Activated T-cell treated with anti-CD3 and anti-CD28 coated beads for 48 hours (primary cell): Measurements from ENCODE around the gene NXPE4.

Experiments
- DNase-seq: peaks from one replicate; pipeline ENCODE4 v3.0.0-alpha.2; 2020; ENCODE audit warnings: low read depth

NXPE4 gene

GRCh38 chr11:114559425-114560310 lies 35.9 kb downstream of the NXPE4 start, which contains the start of gene NXPE1:
TSS of gene NXPE1 (minus strand) at chr11:114559881. CDS start at chr11:114551201, 8,680 bp downstream.
- DNase-seq: no peak

- DNase-seq: no peak
These were observed 39.5 kb downstream of the NXPE4 start for GRCh38 chr11:114556135-114556534.

GRCh38 chr11:114553642-114554041 lies 41.9 kb downstream of the NXPE4 start:
- no peak for DNase-seq

GRCh38 chr11:114551060-114551459 lies 44.5 kb downstream of the NXPE4 start:
- no peak for DNase-seq

GRCh38 chr11:114525682-114526081 lies 69.9 kb downstream of the NXPE4 start:
- no peak for DNase-seq

GRCh38 chr11:114524122-114524521 lies 71.5 kb downstream of the NXPE4 start:
- DNase-seq: no peak

GRCh38 chr11:114522818-114523217 lies 72.8 kb downstream of the NXPE4 start:
- no peak for DNase-seq
